ENCODE measurements around the gene OR2T4.

The OR2T4 gene, protein sequence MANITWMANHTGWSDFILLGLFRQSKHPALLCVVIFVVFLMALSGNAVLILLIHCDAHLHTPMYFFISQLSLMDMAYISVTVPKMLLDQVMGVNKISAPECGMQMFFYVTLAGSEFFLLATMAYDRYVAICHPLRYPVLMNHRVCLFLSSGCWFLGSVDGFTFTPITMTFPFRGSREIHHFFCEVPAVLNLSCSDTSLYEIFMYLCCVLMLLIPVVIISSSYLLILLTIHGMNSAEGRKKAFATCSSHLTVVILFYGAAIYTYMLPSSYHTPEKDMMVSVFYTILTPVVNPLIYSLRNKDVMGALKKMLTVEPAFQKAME

DNA sequence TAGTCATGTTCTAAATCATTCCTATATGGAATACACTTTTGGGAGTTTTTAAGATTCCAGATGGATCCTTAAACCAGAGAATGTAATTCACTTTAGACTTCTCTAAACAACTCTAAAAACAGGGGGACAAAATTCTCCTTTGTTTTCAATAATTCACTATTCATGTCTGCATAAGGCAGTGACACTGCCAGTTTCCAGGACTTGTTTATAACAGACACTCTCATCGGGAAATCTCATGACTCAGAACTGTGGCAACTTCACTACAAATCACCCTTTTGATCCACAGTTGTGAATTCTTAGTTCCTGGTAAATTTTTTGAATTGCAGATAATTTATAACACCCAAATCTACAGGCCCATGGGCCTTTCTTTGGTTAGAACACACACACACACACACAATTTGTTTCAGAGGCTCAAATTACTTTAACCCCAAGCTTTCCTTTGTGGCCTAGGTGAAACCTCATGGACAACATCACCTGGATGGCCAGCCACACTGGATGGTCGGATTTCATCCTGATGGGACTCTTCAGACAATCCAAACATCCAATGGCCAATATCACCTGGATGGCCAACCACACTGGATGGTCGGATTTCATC is at the start of gene OR2T4:
TSS of gene OR2T4 (plus strand) at position 545 of the 595 bp plus-strand sequence. CDS start at position 545, 0 bp downstream.
- DNase-seq: no peak

DNA sequence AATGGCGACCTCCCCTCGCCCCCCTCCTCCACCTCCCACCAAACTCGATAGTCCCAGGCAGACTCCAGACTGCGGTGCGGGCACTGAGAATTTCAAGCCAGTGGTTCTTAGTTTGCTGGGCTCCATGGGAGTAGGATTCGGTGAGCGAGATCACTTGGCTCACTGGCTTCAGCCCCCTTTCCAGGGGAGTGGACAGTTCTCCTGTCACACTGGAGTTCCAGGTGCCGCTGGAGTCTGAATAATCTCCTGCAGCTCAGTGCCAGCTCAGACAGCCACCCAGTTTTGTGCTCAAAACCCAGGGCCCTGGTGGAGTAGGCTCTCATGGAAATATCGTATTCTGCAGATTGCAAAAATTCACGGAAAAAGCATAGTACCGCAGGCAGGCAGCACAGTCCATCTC is 44.7 kb upstream of the OR2T4 start:
- no peak for DNase-seq

DNA sequence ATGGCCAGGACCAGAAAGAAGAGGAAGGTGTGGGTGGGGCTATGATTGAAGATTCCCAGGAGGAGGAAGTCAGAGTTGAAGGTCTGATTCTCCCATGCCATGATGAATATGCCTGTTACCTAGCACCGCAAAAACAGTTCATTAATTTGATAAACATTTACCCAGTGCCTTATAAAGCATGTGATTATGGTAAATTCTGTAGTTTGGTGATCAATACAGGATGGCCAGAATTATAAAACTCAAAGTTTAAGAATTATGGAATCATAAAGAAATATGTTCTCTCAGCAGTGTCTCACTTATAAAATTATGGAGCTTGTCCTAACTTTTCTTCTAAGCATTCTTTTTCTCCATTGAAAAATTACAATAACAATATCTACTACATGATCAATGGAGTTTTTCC is 37.0 kb upstream of the OR2T4 start, which contains the start of gene OR2M7:
TSS of gene OR2M7 (minus strand) at position 101 of the 400 bp plus-strand sequence. CDS start at position 101, 0 bp downstream.
- no peak for DNase-seq

DNA sequence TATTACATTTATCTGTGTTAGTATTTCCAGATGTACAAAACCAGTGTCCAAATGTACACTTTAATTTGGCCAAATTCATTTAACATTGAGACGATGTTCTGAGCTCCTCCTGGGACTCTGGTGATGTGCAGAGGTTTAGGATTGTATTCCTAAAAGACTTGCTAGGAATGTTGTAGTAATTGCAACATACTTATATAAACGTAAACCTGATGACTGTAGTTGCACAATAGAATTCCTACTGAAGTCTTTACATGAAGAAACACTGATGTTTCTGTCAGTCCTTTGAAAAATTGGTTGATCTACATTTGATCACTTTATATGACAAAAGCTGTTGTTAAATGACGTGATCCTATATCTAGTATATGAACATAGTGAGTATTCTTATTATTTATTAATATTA is 18.0 kb upstream of the OR2T4 start:
- DNase-seq: no peak

DNA sequence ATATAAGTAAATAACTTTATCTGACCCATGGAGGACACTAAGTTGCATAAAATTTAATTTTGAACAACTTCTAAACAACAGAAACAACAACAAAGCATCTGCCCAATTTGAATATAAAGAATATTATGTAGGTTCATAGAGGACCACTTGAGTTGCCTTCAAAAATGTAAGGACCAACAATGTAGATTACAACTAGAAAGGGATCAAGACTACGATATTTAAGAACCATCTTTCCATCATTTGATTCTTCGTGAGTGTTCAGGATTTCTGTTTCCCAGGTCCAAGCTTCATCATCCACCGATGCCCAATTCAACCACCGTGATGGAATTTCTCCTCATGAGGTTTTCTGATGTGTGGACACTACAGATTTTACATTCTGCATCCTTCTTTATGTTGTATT is 13.0 kb upstream of the OR2T4 start, which contains the start of gene OR14C36:
TSS of gene OR14C36 (plus strand) at position 301 of the 400 bp plus-strand sequence. CDS start at position 301, 0 bp downstream.
- no peak for DNase-seq

DNA sequence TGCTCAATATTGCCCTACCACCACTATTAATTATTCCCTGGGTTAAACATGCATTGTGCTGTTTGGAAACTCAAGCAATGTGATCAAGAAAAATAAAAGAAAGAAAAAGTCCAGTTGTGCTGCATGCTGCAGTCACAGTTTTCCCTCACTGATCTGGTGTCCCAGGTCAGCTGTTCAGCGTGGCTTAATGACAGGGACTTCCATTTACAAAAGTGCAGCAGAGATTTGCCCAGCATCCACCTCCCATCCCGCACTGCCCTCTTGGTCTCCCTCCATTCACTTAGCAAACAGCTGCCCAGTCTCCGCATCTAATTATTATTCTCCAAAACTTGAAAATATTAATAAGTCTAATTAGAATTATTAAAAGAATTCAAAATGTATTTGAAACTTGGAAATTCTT is 2.0 kb upstream of the OR2T4 start:
- DNase-seq: no peak

DNA sequence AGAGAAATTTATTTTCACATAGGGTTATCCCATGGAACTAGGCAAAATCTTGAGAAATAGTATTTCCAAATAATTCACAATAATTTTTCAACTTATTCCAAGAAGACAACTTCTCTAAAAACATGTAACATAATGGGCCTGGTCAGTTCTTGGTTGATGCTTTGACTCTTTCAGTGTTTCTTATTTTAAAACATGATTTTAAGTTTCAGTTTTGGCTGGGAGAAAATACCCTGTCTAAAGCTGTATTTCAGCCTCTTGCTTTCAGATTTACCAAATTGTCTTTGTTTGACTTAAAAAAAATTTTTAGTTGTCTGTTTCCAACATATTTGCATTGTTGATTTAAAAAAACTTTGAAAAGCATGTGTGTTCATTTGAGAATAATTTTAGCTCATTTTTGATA is 5.1 kb downstream of the OR2T4 start:
- no peak for DNase-seq

DNA sequence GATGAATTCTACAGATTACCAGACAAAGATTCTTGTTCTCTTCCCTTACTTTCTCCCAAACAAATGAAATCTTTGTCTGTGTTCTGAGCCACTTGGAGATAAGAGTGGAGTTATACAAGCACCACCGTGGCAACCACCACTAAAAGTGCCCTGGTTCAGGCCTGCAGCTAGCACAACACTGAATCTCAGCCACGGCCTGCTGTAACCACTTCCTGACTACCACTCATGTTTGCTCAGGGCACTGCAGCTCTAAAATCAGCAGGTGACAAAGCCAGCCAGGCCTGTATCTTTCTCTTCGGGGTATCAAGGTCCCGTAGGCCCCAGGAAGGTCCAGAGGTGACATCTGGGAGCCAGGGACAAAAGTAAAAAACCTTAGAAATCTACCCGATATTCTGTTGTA is 10.9 kb downstream of the OR2T4 start:
- no peak for DNase-seq

DNA sequence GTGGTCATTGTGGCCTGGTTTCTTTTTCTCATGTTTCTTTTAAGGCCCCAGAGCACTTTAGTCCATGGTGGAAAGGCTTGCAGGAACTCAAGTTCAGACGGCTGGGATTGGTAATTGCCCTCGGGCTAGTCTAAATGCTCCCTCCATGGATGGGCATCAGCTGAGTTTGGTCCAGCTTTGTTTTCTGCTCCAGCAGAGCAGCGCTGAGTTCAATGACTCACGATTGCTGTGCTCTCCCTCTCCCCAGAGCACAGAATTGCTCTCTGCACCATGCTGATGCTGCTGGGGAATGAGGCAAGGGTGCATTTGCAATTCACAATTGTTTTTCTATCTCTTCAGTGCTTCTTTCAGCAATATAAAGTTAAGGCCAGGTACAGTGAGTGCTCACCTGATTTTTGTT is 12.3 kb downstream of the OR2T4 start:
- DNase-seq: no peak

DNA sequence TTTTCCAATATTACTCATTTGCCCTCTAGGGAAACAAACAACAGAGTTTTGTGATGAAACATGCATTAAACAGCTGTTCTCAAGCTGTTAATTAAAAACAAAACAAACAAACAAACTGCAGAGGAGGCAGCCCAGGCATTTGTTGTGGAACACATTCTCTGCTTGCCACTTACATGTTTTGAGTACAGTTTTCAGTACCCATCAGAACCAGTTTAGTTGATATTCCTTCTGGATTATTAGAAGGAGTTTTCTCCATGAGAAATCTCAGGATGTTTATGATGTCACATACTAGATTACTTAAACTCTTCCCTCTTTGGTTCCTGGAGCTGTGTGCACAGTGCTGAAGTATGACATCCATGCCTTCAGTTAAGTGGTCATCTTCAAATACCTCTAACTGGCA is 14.0 kb downstream of the OR2T4 start, which contains the start of gene OR2T6:
TSS of gene OR2T6 (plus strand) at position 301 of the 400 bp plus-strand sequence. CDS start 11,863 bp downstream, outside the sequence.
- DNase-seq: no peak

DNA sequence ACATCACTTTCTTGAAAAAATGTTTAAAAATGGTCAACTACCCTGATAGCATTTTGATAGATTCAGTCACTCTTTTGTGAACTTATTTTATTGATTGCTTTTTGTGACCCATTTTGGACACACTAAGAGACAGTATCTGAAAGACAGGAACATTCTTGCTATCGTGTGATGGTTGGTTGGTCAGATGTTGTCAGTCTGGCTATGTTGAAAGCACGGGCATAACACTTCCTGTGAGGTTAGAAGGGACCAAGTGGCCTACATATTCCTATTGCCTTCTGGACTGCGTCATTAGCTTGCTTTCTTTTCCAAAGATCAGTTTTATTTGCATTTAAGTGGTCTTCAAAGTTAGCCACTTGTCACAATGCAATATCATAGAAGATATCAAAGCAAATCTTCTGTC is 15.5 kb downstream of the OR2T4 start:
- no peak for DNase-seq

DNA sequence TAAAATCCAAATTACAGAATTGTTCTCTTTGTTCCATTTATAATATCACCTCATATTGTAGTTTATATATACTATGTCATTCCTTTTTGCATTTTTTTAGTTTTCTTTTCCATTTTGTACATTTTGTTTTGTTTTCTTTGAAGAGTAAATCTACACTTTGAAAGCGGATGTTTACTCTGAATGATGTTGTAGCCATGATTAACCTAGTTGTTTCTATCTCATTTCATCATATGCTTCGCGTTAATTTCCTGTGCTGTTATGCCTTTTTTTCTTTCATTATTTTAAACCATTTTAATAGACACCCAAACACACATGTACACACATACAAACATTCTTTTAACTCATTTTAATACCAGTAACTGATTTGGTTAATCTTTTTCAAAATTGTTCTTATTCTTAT is 19.4 kb downstream of the OR2T4 start:
- no peak for DNase-seq

DNA sequence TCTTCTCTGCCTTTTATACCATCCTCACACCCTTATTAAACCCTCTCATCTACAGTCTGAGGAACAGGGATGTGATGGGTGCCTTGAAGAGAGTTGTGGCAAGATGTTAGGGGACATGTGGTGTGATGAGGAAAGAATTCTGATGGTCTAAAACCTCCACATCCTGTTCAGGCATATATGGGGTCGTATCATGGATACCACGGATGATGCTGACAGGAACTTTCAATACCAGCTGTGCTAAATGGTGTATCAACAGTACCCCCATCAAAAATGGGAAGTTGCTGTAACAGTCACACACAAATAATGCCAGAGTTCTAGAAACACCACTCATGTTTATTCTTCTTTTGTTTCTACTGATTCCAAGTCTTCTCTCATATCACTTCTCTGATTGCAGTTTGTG is 27.0 kb downstream of the OR2T4 start:
- DNase-seq: no peak

DNA sequence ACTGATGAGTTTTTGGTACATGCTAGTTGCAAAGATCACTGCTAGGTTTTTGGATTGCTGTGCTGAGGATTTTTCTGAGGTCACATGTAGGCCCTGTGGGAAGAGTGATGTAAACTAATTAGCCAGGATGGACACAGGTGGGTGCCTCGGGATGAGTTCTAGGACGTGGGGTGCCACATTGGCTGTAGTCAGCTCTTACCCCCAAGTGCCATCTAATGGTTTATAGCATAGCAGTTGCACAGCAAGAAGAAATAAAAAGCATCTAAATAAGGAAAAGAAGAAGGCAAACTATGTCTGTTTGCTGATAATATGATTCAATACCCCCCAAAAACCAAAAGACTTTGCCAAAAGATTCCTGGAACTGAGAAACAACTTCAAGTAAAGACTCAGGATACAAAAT is 31.6 kb downstream of the OR2T4 start:
- DNase-seq: no peak

DNA sequence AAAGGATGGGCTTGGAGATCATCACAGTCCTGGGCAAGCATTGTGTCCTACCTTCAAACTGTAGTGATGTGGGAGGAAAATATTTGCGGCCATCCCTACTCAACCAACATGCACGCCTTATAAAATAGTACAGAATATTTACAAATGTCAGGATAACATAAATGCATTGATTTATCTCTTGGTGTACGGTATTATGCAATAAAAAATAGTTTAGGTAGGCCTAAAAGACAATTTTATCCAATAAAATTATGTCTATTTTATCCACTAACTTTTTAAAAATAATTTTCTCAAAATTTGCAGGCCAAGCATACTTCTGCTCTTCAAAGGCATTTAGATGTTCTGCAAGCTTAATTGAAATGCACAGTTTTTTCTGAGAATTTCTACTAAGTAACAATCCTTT is 41.3 kb downstream of the OR2T4 start, which contains the start of gene OR2T1:
TSS of gene OR2T1 (plus strand) at position 301 of the 400 bp plus-strand sequence. CDS start 3,100 bp downstream, outside the sequence.
- no peak for DNase-seq

DNA sequence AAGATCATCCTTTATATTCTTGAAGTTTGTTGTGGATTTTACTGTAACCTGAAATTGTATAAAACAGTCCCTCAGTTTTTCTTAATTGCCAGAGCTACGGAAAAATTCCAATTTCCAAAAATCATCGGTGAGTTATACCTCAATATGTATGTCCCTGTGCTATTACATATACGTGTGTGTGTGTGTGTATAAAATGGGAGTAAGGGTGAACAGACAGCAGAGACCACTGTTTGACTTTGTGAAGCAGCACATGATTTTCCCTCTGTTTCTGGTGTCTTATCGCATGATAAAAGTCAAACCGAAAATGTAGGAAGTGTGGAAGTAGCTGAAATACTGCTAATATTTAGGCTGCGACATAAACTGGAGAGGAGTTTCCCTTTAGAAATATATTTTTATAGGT is 42.6 kb downstream of the OR2T4 start:
- peak; percentile 6 for DNase-seq

DNA sequence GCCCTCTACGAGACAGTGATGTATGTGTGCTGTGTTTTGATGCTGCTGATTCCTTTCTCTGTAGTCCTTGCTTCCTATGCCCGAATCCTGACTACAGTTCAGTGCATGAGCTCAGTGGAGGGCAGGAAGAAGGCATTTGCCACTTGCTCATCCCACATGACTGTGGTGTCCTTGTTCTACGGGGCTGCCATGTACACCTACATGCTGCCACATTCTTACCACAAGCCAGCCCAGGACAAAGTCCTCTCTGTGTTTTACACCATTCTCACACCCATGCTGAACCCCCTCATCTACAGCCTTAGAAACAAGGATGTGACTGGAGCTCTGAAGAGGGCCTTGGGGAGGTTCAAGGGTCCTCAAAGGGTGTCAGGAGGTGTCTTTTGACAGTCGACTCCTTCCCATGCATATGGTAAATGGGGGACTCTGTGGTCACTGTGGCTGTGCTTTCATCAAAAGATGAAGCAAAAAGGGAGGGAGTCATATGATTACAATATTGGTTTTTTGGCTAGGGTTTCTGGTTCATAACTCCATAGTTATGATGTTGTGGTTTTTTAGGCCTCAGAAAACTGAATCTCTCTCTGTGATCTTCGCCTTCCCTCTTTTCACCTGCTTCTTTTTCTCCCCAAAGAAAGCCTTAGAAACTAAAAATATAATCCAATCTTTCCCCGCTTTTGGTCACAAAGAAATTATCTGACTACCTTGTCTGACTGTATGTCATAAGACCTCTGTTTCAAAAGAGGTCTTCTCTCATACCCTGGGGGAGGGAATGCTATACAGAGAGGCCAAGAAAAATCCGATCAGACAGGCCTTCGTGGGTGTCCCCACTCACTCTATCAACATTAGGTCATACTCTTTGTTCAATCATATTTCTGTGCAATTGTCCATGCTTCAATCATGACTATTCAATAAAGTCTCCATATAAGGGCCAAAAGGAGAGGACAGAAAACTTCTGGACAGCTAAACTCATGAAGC is 45.5 kb downstream of the OR2T4 start:
- no peak for DNase-seq

Measured in NCI-H446 treated with DMSO at 0.1 percent for 48 hours (cell line).